ENCODE results near the gene KRT80.

The KRT80 gene

DNA sequence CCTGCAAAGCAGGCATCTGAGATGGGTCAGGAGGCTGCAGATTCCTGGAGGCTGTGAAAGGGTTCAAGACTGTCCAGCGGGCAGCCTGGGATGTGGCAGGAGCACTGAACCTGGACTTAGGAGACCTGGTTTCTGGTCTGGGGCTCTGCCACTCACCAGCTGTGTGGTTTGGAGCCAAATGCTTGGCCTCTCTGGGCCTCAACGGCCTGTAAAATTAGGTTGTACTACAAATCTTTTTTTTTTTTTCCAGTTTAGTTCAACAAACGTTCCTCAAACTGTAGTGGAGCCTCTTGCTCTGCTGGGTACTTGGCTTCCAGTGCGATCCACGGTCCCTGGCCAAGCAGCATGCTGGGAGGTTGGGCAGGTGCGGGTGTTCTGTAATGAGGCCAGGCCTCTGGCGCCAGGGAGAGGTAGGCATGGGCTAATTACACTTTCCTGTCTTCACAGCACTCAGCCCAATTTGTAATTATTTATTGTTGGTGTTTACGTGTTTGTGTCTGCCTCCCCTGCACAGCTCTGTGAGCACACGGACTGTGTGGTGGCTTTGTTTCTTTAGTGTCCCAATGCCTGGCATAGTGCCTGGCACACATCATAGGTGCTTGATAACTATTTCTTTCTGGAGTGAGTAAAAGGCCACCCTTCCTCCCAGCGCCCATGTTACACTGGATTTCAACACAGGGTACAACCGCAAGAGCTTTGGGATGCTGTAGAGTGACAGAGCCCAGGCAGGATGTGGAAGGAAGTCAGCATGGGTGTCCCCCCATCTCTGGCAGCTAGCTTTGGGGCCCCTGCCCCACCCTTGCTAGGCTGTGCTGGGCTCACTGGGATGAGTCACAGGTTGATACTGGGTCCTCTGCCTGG lies 5.8 kb upstream of the KRT80 start:
- peak in 1 of 2 experiments; percentile 53 for DNase-seq

DNA sequence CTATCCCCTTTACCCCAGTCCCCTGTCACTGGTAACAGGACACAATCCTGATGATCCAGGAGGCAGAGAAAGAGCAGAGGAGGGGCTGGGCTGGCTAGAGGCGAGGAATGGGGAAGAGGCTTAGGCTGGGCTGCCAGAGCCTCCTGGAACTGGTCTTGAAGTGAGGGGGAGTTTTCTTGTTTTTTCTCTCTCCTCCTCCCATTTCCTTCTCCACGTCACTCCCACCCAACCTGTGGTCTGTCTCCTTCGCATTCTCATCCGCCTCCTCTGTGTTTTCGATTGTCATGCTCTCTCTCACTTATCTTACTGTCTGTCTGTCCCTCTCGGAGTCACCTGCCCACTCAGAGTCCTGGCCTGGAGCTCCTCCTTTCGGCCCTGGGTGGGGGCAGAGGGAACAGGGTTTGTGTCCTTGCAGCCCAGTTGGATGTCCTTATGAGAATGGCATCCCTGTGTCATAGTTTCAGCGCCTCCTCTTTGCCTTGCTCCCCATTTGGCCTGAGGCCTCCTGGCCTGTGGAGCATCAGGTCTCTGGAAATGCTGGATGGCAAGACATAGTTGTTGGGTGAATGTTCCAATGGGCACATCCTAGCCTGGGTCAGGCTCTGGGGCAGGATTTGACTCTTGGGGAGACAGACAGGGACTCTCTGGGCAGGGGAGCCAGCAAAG lies 3.4 kb upstream of the KRT80 start:
- DNase-seq = no peak

DNA sequence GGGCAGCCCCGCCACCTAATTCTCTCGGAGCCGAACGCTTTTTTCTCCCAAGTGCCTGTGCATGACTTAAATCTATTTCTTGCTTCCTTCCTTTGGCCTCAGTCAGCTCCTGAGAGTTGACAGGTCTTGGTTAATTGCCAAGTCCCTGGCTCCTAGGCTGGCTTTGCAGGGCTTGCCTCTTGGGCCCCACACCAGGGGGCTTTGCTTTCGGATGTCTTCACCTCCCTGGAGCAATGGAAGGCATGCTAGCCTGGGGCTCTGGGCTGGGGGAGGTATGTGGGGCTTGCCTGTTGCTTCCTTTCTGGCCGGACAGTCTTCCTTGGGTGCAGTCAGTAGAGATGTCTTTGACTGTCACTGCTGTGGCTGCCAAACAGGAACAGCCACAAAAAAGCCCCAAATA lies 2.2 kb upstream of the KRT80 start:
- DNase-seq = no peak

DNA sequence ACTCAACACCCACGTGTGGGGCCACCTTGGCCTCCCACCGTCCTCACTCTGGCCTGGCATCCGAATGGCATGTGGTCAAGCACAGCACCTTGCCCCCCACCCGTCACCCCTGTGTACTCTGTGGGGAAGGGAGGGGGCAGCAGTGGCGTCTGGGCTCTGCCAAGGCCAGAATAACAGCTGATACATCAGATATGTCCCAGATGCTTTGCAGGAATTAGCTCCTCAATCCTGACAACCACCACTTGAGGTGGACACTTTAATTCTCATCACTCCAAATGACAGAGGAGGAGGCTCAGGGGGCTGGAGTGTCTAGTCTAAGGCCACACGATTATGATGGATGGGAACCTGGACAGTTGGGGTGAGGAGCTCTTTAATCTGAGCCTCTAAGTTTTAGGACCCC lies 1.7 kb upstream of the KRT80 start:
- DNase-seq = no peak

DNA sequence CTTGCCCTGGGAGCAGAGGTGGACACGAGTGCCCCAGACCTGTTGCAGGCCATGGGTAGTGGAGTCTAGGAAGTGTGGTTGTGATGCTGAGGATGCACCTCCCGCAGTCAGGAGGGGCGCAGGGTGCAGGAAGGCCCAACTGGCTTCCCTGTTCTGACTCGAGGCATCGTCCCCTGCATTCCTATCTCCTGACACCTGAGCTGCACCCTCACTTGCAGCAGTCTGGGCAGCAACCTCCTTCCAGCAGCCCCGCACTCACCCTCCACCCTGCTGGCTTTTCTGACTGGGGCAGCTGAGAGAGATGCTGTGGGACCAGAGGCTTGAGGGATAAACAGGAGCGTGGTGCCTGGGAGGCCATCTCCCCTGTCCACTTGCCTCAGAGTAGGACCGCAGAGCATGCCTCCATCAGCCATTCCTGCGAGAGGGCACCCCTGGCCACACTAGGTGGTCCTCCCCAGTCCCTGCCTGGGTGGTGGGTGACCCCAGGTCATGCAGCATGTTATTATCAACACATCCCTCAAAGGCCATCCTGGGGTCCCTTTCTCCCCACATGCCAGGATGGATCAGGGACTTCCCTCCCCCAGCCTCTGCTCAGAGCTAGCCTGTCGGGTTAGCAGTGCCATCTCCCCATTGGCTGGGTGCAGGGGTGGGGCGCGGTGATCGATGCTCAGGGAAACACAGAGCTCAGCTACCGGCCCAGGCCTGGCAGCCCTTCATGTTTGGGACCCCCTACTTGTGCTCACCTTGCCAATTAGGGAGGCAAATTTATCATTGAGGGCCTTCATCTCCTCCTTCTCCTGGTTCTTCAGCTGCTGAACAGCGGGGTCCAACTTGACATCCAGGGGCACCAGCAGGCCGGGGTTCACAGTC lies 719 bp downstream of the KRT80 start:
- DNase-seq = no peak

DNA sequence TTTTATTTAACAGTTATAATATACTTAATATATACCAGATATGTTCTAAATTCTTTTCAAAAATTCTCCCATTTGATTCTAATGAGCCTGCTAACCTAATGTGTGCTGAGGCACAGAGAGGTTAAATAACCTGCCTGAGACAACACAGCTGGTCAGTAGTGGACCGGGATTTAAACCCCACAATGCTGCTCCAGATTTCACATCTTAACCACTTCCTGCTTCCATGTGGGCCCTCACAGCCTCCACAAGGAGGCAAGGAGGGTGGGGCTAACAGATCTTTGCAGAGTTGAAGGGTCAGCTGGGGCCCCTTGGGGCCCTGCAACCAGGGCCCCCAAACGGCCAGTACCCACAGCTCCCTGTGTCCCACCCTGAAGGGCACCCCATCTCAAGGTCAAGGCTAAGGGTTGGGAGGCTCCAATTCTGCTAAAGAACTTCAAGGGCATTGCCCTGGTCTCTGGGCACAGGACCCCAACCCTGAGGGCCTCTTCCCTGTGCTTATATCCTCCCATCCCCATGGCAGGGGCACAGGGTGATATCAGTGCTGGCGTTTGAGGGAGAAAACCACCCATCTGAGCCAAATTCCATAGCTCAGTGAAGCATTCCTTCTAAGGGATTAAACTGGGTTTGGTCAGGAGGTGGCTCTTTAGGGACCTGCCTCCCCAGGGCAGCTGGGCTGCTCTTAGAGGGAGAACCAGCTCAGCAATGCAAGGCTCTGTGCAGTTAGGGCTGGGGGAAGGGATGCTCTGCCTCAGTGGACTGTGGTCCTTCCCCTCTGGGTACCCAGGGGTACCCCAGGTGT lies 2.2 kb downstream of the KRT80 start:
- no peak for DNase-seq

DNA sequence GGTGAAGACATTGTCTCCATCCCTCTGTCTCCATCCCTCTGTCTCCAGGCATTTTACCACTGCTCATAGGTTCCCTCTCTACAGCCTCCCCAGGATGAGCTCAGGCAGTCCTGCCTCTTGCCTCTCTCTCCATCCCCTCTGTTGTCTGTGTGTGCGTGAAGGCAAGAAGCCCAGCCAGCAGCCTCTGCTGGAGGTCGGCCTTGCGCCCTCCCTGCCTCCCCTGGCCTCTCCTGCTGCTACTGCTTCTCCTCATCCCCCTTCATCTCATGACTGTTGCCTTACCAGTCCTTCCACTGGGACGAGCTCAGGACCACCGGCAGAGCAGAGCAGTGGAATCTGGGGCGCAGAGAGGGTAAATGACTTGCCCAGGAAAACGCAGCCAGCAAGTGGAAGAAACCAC lies 3.2 kb downstream of the KRT80 start:
- DNase-seq = no peak

DNA sequence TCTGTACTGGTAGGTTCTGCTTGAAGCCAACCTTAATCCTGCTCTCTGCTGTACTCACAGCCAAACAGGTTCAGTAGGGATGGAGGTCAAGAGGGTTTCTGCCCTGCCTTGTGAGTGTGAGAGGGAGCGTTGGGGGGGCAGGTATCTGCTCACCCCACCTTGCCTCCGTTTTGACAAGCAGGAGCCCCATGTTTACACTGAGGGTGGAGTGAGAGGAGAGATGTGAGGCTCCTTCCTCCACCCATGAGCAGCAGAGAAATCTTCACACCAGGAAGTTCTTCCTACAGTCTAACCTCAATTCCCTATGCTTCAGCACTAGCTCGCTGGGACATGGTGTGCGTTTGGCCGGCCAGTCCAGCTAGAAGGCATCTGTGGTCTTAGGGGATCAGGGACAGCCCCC lies 4.2 kb downstream of the KRT80 start:
- DNase-seq = no peak

DNA sequence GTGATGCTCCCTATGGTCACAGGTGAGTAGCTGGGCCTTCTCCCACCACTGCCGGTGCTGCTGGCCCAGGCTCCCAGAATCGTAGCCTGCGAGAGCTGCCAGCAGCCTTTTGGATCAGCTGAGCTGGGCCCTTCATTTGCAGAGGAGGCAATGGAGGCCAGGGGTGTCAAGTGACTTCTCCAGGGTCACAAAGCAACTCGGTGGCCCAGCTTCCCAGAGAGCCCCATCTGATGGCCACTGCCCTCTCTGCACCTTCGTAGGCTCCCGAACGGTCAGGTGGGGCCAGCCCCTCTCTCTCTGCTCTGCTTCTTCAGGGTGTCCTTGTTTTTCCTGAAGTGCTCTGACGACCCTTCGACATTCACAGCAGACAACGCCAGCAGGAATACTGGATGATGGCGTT lies 4.6 kb downstream of the KRT80 start:
- DNase-seq = no peak

DNA sequence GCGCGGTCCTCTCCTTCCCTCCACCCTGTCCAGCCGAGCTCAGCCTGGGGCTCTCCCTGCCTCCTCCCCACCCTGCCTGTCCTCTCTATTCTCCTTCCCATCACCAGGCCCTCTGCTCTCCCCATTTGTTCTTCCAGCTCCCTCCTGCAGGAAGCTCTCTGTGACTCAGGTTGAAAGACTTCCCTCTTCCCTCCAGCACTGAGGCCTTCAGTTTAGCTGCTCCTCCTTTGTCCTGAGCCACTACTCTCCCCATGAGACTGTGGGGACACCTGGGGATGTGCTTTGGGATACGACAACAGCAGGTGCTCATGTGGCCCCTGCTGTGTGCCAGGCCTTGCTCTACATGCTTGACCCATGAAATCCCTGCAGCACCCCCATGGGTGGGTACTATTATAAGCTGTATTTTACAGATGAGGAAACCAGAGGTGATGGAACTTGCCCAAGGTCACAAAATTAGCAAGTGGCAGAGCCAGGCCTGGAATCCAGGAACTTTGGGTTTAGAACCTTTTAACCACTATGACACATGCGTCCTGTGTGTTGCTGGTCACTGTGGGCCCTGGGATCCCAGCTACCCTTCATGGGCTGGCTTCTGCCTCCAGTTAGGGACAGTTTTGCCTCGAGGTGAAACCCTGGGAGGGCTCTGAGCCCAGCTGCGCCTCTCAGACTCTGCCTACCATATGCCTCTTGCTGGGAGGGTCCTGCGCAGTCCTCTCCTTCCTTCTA lies 5.5 kb downstream of the KRT80 start:
- no peak for DNase-seq

DNA sequence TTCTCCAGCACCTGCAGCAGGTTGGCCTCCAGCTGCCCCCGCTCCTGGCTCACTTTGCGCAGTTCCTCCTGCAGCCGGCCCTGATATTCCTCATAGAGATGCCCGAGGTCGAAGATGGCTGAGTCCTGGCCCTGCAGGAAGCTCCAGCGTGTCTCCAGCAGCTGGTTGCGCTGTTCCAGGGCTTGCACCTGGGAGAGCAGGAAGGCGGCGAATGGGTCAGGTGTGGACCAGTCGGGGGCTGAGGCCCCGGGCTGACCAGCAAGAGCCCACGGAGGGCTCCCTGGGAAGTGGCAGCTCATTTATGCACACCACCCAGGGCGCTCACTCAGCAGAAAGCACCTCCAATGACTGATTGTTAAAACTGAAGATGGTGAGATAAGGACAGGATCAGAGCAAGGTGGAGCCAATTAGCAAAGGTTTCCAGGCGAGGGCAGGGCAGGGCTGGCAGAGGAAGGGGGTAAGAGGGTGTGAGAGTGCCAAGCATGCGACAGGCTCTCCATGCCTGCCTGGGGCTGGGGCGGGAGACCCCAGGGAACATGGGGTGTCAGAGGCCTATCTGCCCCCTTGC lies 6.3 kb downstream of the KRT80 start:
- no peak for DNase-seq

DNA sequence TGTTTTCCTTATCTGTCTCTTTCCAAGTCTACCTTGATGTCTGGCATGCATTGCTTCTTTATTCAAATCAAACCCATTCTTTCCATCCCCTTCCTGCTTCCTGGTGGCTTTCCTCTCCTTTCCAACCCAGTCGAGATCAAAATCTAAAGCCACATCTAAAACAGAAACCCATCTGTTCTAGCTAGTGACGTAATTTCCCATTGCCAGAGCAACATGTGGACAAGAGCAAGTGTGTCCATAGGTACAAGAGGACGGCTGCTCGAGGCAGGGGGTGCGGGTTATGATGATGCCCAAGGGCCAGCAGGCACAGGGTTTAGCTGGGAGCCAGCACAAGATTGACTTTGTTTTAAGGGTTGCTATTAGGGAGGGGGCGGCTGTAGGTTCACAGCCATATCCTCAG lies 7.0 kb downstream of the KRT80 start:
- no peak for DNase-seq

DNA sequence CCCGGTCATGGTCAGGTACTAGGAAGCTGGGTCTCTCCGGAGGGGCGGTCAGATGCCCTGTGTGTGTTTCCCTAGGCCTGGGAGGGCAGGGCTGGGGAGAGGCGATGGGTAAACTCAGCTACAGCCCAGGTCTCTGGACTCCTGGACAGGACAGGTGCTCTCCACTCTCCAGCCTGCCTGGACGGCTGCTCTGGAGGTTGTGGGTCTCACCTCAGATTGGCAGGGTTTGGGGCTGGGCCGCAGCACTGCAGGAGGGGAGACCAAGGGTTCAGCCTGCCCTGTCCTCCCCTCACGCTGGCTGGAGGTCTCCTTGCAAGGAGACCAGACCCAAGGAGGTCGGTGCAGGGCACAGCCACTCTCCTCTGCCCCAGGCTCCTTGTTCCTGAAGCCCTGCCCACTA lies 7.8 kb downstream of the KRT80 start:
- no peak for DNase-seq

DNA sequence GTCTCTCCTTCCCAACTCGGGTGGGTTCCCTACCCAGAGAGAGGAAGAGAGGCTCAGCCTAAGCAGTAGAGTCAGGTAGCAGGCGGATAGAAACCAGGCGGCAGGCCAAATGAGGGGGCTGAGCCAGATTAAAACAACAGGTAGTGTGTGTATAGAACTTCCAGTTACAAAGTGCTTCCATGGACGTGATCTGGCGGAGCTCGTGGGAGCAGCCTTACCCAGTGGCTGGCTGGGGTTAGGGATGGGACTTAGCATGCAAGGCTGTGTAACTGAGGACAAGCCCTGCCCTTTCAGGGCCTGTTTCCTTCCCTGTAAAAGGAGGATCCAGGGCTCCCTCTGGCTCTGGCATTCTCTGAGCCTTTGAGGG lies 8.3 kb downstream of the KRT80 start:
- DNase-seq = no peak

DNA sequence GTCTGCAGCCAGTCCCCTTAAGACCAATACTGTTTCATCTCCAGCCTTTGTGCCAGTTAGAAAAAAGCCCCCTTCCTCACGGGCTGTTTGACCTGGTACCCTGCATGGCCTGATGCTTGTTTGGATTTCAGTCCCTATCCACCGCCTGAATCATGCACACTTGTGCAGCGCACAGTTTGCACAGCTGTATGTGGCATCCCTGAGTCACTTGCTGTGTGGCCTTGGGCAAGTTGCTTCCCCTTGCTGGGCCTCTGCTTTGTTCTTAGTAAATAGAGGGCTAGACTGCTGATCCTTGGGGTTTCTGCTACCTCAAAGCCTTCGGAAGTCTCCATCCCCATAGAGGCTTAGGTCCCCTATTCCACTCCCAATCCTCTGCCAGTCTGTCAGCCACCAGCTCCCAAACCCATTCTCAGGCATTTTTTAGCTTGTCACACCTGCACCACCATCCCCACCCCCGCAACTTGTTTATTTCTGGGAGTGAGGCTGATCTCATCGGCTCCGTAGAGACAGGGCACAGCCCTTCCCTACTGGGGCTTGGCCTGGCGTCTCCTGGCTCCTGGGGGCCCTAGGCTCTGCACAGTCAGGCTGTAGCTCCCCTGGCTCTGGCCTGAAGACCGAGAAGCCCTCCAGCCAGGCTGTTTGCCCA lies 8.8 kb downstream of the KRT80 start:
- DNase-seq = no peak

DNA sequence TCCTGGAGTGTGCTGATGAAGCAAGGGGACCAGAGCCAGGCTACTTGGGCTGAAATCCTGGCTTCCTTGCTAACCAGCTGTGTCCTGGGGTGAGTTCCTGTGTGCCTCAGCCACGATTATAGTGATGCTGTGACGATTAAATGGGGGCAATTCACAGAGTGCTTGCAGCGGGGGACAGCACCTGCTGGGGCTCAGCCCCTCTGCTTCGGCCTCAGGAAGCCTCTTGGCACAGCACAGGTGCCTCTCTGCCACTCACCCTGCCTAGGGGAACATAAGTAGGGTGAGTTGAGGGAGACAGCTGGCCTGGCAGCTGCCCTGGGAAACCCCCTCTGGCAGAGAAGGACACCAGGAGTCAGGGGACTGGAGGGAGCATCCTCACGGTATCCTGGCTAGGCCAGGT lies 9.4 kb downstream of the KRT80 start:
- DNase-seq = no peak

DNA sequence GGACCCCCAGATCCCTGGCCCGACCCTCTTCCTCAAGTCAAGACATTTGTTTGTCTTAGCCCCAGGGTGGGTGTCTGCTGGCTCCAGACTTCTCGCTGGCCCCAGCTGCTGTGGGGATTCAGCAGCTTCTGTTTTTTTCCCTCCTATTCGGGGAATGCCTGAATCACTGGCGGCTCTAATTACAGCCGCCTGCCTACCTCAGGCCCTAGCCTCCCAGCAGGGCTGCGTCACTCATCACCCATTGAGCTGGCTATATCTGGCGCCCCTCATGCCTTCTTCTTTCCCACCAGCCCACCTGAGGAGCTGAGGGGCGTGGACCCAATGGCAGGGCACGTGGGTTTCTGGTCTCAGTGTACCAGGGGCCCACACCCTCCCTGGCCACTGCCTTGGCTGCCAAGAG lies 10.1 kb downstream of the KRT80 start:
- no peak for DNase-seq

DNA sequence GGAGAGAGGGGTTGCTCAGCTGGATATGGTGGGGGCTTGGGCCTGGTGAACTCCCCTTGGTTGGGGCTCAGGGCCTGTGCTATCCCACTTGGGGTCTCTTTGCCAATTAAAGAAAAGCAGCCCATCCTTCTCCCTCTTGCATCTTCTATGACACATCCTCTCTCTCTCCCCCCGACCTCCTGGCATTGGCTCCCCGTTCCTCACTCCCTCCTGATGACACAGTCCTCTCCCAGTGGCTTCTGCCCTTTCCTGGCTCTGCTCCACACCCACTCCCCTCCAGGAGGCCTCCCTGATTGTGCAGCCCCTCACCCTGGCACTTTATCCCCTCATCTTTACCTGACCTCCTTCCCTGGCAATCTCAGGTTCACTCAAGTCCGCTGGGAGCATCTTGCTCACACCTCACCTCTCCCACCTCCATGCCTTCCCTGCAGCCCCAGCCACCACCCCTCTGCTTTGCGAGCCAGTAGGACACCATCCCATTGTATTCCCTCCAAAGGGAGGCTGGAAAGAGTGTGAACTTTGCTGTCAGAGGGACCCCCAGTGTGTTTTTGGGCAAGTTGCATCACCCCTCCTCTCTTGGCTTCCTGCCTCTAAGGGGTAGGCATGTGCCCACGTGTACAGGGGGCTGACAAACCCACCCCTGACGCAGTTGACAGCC lies 10.7 kb downstream of the KRT80 start:
- no peak for DNase-seq

DNA sequence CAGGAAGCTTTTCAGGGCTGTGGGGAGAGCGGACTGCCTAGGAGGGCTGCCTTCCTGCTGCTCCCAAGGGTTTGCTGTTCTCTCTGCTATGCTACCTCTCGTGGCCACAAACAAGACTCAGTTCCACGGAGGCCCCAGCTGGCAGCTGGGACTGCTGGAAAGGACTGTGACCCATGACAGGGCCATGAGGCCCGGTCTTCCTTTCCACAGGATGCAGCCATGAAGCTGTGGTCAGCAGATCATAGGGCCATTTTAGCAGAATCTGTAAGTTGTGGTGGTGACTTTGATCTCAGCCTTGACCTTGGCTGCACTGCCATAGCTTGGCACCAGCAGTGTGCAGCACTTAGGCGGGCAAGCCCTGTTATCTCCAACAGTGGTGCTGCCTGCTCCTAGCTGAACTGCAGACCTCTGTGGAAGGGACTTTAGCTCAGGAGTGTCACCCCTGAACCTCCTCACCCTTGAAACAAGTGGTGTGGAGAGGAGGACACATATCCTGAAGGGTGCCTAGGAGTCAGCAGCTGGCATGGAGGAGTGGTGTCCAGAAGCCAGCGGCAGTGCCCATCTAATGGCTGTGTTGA lies 12.3 kb downstream of the KRT80 start:
- no peak for DNase-seq

DNA sequence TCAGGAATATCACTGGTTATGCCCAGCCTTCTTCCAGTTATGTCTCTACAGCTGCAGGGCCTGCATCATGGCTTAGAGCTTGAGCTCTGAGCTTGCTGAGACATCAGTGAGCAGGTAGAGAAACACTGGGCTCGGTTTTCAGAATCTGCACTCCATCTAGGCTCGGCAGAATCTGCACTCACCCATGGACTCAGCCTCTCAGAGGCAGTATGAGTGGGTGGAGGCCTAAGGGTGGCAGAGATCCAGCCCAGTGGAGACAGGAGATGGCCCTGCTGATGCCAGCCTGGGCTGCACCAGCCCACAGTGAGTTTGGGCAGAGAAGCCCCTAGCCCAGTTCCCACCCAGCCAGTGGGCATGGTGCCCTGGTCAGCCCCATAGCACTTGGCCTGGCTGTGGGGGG lies 12.8 kb downstream of the KRT80 start:
- DNase-seq = no peak
